ENCODE results near the gene VCAN.

- no peak for TF ChIP-seq SP1 (IDR thresholded peaks at IDR 0.05)
- TF ChIP-seq FOXA1 (IDR thresholded peaks at IDR 0.05) = no peak
These were observed 50.9 kb downstream of the VCAN start for GRCh38 chr5:83522446-83522845.
